ENCODE data around the gene ELOVL2.

ELOVL2 gene

DNA sequence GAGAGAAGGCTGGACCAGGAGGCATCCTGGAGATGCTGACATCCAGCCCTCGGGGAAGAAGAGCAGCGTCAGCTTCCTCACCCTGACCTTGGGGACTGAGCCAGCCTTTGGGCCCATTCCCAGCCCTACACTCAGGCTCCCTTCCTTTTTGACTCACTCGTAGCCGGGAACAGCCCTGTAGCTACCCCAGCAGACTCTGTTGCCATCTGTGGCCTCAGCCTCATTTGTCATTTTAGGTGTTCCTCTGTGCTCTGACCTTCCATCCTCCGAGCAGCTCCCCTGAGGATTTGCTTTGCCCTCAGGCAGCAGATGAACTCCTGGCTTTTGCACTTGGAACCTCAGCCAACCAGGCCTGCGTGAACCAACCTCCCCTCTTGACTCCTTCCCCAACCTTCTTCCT, 67.5 kb downstream of the ELOVL2 start:
- DNase-seq: no peak

- no peak for DNase-seq
Observed at GRCh38 chr6:10972196-10972595, 71.9 kb downstream of the ELOVL2 start.

DNA sequence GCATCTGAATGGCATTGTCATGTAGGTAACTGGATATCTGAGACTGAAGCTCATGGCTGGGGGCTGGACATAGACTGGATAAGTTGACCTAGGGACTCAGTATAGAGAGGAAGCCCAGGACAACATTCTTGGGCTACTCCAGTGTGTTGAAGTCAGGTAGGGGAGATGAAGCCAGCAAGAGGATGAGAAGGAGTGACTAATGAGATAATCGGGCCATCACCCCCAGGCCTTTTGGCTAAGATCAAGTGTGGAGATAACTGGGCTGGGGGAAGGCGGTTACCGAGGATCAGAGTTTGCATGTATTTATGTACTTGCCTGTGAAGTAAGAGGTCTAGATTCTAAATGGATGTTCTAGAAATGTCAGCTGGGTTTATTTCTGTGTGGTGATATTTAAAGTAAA, 73.4 kb downstream of the ELOVL2 start:
- DNase-seq: no peak

DNA sequence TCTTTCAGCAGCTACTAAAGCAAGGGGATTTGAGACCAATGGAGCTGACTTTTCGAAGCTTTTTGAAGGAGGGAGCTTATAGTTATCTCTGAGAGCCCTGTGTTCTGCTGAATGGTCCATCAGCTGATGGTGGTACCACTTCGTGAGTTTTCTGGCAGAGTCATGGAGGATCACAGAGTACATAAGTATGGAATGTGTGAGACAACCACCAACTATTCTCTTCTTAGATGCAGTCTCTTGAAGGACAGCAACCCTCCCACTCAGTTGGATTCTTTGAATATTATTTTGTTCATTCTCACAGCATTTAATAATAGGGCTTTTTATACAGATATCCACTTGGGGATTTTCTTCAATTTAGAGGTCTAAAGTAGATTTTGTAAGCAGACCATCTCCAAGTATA, 75.3 kb downstream of the ELOVL2 start:
- DNase-seq: no peak

DNA sequence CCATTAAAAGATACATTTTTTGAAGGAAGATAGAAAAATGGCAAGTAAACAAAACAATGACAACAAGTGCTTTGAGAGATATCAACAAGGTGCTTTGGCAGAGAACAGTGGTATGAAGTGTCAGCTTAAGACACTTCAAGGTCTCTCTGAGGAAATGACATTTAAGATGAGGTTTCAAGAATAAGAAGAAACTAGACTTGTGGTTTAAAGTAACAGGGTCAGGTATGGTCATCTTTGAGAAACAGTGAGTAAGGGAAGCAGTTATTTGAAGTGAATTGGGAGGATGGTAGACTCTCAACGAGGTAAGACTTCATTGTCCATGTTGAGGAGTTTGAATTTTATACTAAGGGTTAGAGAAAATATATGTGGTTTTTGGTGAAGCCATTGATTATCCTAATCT, 79.4 kb downstream of the ELOVL2 start:
- no peak for DNase-seq

- no peak for DNase-seq
Observed at GRCh38 chr6:10963113-10963512, 81.0 kb downstream of the ELOVL2 start.

DNA sequence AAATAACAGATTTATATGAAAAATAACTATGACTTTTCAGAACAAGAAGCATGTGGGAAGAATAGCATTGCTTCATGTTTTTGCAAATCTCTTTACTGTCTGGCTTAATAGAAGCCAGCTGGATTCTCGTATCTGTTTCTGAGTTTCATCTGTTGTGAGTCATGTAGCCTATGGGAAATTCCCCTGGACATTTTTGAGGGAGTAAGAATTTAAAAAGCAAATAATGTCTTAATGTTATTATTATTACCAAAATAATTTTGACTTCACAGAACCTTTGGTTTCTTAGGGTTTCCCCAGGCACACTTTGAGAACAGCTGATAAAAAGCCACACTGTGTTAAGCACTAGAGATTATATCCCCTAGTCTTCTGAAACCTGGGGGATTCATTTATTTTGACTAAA, 81.4 kb downstream of the ELOVL2 start:
- no peak for DNase-seq

- DNase-seq: no peak
Observed at GRCh38 chr6:10961837-10962236, 82.3 kb downstream of the ELOVL2 start.

- no peak for DNase-seq
Observed at GRCh38 chr6:10960171-10960570, 83.9 kb downstream of the ELOVL2 start.

DNA sequence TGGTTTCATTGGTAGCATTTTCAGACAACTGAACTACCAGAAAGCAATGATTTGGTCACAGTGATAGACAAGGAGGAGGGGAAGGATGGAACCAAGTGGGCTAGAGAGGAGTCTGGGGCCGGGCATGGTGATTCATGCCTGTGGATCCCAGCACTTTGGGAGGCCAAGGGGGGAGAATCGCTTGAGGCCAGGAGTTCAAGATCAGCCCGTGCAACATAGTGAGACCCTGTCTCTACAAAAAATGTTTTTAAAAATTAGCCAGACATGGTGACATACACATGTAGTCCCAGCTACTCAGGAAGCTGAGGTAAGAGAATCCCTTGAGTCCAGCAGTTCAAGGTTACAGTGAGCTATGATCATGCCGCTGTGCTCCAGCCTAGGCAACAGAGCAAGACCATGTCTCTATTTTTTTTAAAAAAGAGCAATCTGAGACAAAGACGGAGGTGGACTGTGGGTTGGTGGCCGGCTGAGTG, 86.7 kb downstream of the ELOVL2 start:
- DNase-seq: no peak

GRCh38 chr6:10956776-10957175, 87.3 kb downstream of the ELOVL2 start:
- DNase-seq: no peak

DNA sequence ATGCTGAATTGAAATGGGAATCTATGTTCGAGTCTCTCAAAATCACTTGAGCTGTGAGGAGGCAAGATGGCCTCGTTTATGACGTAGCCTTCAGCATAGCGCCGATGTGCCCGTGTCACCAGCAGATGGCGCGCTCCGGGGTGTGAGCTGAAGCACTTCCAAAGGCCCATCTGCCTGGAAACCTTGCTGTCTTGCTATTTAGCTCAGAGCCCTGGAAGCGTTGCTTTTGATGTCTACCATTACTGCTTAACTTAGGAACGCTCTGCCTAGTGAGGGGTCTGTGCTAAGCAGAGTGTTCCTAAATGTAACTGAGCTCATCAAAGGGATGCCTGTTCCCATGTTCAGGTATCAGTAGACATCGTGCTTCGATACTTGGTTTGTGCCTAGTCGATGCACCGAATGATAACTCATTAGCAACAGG, 89.5 kb downstream of the ELOVL2 start:
- DNase-seq: peak; percentile 84

GRCh38 chr6:10951675-10952282, 92.3 kb downstream of the ELOVL2 start:
- DNase-seq: peak; percentile 29

GRCh38 chr6:10949579-10950490, 94.3 kb downstream of the ELOVL2 start:
- no peak for DNase-seq

GRCh38 chr6:10947966-10948365, 96.1 kb downstream of the ELOVL2 start:
- no peak for DNase-seq

DNA sequence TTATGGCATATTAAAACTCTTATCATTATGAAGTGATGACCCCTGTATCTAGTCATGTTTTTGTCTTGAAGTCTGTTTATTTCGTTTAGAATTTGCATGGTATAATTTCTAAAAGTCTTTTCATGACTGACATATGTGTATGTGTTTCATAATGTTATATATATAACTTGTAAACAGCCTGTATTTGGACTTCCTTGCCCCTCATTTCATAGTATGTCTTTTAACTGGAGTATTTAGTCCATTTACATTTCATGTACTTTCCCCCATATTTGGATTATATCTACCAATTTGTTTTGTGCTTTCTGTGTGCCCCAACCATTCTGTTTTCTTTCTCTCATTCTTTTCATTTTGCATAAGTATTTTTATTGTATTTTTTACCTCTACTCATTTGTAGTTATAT, 98.3 kb downstream of the ELOVL2 start:
- no peak for DNase-seq

DNA sequence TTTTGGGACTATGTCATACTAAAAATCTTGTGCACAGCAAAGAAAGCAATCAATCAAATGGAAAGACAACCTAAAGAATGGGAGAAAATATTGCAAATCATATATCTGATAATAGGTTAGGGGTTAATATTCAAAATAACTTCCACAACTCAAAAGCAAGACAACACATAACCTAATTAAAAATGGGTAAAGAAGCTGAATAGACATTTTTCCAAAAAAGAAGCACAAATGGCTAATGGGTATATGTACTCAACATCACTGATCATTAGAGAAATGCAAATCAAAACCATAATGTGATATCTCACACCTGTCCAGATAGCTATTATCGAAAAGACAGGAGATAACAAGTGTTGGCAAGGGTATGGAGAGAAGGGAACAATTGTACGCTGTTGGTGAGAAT, 104.3 kb downstream of the ELOVL2 start:
- no peak for DNase-seq

DNA sequence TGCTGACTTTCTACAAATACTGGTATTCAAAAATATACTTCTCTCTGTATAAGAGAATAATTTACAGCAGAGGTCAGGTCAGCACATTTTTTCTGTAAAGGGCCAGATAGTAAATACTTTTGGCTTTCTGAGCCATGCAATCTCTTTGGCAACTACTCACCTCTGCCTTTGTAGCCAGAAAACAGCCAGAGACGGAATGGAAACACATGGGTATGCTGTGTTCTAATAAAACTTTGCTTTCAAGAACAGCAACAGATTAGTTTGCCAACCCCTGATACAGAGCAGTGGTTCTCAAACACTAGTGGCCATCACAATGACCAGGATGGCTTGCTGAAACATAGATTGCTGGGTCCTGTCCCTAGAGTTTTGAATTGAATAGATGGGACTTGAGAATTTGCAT, 111.0 kb downstream of the ELOVL2 start:
- no peak for DNase-seq

Data from RPMI8226 (cell line).